ENCODE results near the gene SMG7. TPM values are rescaled to one million over a fixed set of nuclear protein-coding genes. Genes with fewer than 3 reads are reported as not detected.

The SMG7 gene
- total RNA-seq, 1 experiment from 2014 or later: 72.9 TPM

Other genes with a start within 250 kb of the SMG7 start
- gene NMNAT2, start 54.1 kb upstream of the SMG7 start, total RNA-seq (2021): 22.5 and 29.2 TPM in 2 replicates
- gene NCF2, start 118.0 kb downstream of the SMG7 start, total RNA-seq (2021): 54.3 and 65.5 TPM in 2 replicates
- 143 and 150 TPM in 2 replicates for gene ARPC5, start 163.3 kb downstream of the SMG7 start, total RNA-seq (2021)
- not detected in 2 replicates for gene APOBEC4, start 180.8 kb downstream of the SMG7 start, total RNA-seq (2021)

Data from PC-9 (cell line).